ENCODE data around the gene NEK6.
A peak's percentile ranks its signal among the peaks of the same experiment; 100 is the strongest.

NEK6 gene

GRCh38 chr9:124257844-124258606 lies at the start of gene NEK6:
TSS of gene NEK6 (plus strand) at chr9:124257949. CDS start at chr9:124301965, 44,016 bp downstream.
- DNase-seq = peak in 16 of 58 donors; percentile 18 to 63 (median 36)

GRCh38 chr9:124208571-124208970 lies 49.2 kb upstream of the NEK6 start:
- no peak for DNase-seq

GRCh38 chr9:124209279-124209678 lies 48.5 kb upstream of the NEK6 start:
- DNase-seq = no peak

GRCh38 chr9:124209774-124210173 lies 48.0 kb upstream of the NEK6 start:
- DNase-seq = no peak

- no peak for DNase-seq
Observed at GRCh38 chr9:124210697-124211096, 47.1 kb upstream of the NEK6 start.

GRCh38 chr9:124212381-124213050 lies 45.2 kb upstream of the NEK6 start:
- no peak for DNase-seq

- no peak for DNase-seq
Observed at GRCh38 chr9:124213396-124213795, 44.4 kb upstream of the NEK6 start.

- no peak for DNase-seq
Observed at GRCh38 chr9:124214116-124214515, 43.6 kb upstream of the NEK6 start.

GRCh38 chr9:124214596-124215367 lies 43.0 kb upstream of the NEK6 start:
- no peak for DNase-seq

- DNase-seq = no peak
Observed at GRCh38 chr9:124215368-124215910, 42.3 kb upstream of the NEK6 start.

GRCh38 chr9:124215956-124216355 lies 41.8 kb upstream of the NEK6 start:
- DNase-seq = no peak

- peak in 13 of 58 donors; percentile 5 to 57 (median 25) for DNase-seq
Observed at GRCh38 chr9:124216474-124217176, 41.1 kb upstream of the NEK6 start.

GRCh38 chr9:124217836-124218437 lies 39.8 kb upstream of the NEK6 start:
- DNase-seq = no peak

GRCh38 chr9:124218438-124218982 lies 39.2 kb upstream of the NEK6 start:
- DNase-seq = peak in 20 of 58 donors; percentile 9 to 53 (median 22)

- no peak for DNase-seq
Observed at GRCh38 chr9:124218987-124219461, 38.7 kb upstream of the NEK6 start.

GRCh38 chr9:124220946-124221451 lies 36.8 kb upstream of the NEK6 start:
- peak in 25 of 58 donors; percentile 10 to 66 (median 39) for DNase-seq

- no peak for DNase-seq
Observed at GRCh38 chr9:124221676-124222075, 36.1 kb upstream of the NEK6 start.

- DNase-seq = no peak
Observed at GRCh38 chr9:124222109-124222508, 35.6 kb upstream of the NEK6 start.

- peak in 45 of 58 donors; percentile 10 to 74 (median 43) for DNase-seq
Observed at GRCh38 chr9:124222918-124223720, 34.6 kb upstream of the NEK6 start.
